Pancreas (tissue), 10 donors: ENCODE data around the gene VWA8. TPM values are rescaled to one million over a fixed set of nuclear protein-coding genes. Genes with fewer than 3 reads are reported as not detected.
"Not testable (repeated sequence)": the region's sequence is repeated elsewhere in the genome, so short reads cannot be mapped to it uniquely, and the experiment has no call there.

Source experiments
- ATAC-seq, 4 donors: fragments of 200-7000 bp; cut with Tn5 transposase; one replicate each; pipeline versions ENCODE4 v1.8.0 to v1.9.1; 2020; ENCODE audit warnings: mild to moderate bottlenecking in 4 of 4, moderate library complexity in 4 of 4
- DNase-seq, 6 donors: peaks; one replicate each; pipeline ENCODE4 v3.0.0-alpha.2; 2020
- FAIRE-seq: peaks from 2 replicates; lab custom pipeline; 2012; peaks lifted over from hg19 to GRCh38; lab: Jason Lieb, UNC
- H3K27ac ChIP-seq, 4 donors: fragments of 200-600 bp; sonication (generic); 1 replicate in 3 of 4; 2 replicates in 1 of 4; pipeline versions ENCODE4 v1.5.0 to v1.8.0; 2020
- H3K27me3 ChIP-seq, 4 donors: fragments of 200-600 bp; one replicate each; pipeline ENCODE4 v1.8.0; 2021
- H3K36me3 ChIP-seq, 3 donors: fragments of 200-600 bp; sonication (generic) in 1 of 3; one replicate each; pipeline versions ENCODE4 v1.5.0 to v1.8.0; 2020 to 2021
- H3K4me1 ChIP-seq, 3 donors: fragments of 200-600 bp; one replicate each; pipeline ENCODE4 v1.8.0; 2021
- H3K4me3 ChIP-seq, 4 donors: fragments of 200-600 bp; sonication (generic) in 2 of 4; one replicate each; pipeline versions ENCODE4 v1.5.0 to v1.8.0; 2020 to 2021
- H3K9me3 ChIP-seq, 4 donors: fragments of 200-600 bp; one replicate each; pipeline ENCODE4 v1.8.0; 2021
- CTCF ChIP-seq, 4 donors: fragments of 200-600 bp; sonication (generic) in 3 of 4; IDR thresholded peaks; one replicate each; pipeline versions ENCODE4 v1.5.0 to v1.8.0; 2021; ENCODE audit warnings: antibody characterized with exemption in 4 of 4
- WGBS, 2 donors: extraction: QIAGEN DNeasy Blood & Tissue Kit; methylation state at CpG; one replicate each; pipeline ENCODE4 v1.1.7; 2013; 5-methylcytosine and 5-hydroxymethylcytosine counted together
- intact Hi-C, 3 donors: fragments of 100-400 bp; cut with DNase I; formaldehyde crosslinking; loops; one replicate each; pipeline versions ENCODE4 v1.11.1 to v1.14.2; 2022
- polyA plus RNA-seq, 2 donors: library from polyadenylated mRNA; stranded (reverse); fragments of 200-250 nt; gene quantifications; one replicate each; pipeline ENCODE4 v1.2.3, GENCODE V29; 2013
- total RNA-seq, 6 donors: library from RNA; stranded (reverse); fragmentation: NEBNext Ultra II Directional in 4 of 6; extraction: Animal tissue kit (Norgen Biotek cat#: 25700) in 4 of 6; gene quantifications; one replicate each; pipeline versions ENCODE4 v1.2.1 to v1.2.4, GENCODE V29; 2021 to 2023
- donor health status: healthy with polysubstance abuse.
- donor health status: DM: no; HTN: no; CAD: no; lungs with moderate emphysema.
- donor health status: DM: no; HTN: no; CAD: no.
- donor health status: control.
- donor health status: control.
- donor health status: Bipolar disorder and iron deficiency.
- donor health status: DM: yes; HTN: yes; CAD: no.
- donor health status: DM: no; HTN: no; CAD: no.
- donor health status: DM: no; HTN: no; CAD: no.
- donor health status: DM: yes; HTN: yes; CAD: no.

VWA8 gene
- total and polyA plus RNA-seq, 8 donors = 3.3 to 15.8 (median 9.2) TPM

GRCh38 chr13:41928323-41928722 is 32.6 kb downstream of the VWA8 start:
- no peak overlapping the region for H3K27ac ChIP-seq
- WGBS, 2 donors = 85 to 88% methylated on average over 2 of the region's 2 CpGs
- TF ChIP-seq CTCF (IDR thresholded peaks at IDR 0.05) = no peak
- no peaks in the 10 kb centered on the region for H3K27me3 ChIP-seq
- H3K36me3 ChIP-seq = peaks cover 0 to 3% (median 0%) of the 10 kb centered on the region in 3 donors
- H3K4me3 ChIP-seq = no peak overlapping the region
- FAIRE-seq = no peak
- no peaks in the 10 kb centered on the region for H3K9me3 ChIP-seq
- intact Hi-C loops = no loop called here
- no peaks in the 10 kb centered on the region for H3K4me1 ChIP-seq
- DNase-seq = no peak
- ATAC-seq = no peak

- Histone ChIP-seq H3K4me3 (no peak overlapping the region), H3K36me3 (peaks cover 0 to 3% (median 0%) of the 10 kb centered on the region in 3 donors), H3K27me3 (no peaks in the 10 kb centered on the region), H3K9me3 (no peaks in the 10 kb centered on the region), H3K27ac (no peak overlapping the region), H3K4me1 (no peaks in the 10 kb centered on the region)
- DNase-seq = no peak
- no peak for TF ChIP-seq CTCF (IDR thresholded peaks at IDR 0.05)
- intact Hi-C loops = no loop called here
- ATAC-seq = no peak
- 97 to 98% methylated on average over 2 of the region's 2 CpGs for WGBS, 2 donors
- FAIRE-seq = no peak
These were observed 35.9 kb downstream of the VWA8 start for GRCh38 chr13:41925014-41925413.

GRCh38 chr13:41922894-41923293 is 38.0 kb downstream of the VWA8 start:
- H3K27me3 ChIP-seq, intact Hi-C loops, FAIRE-seq, H3K36me3 ChIP-seq, H3K27ac ChIP-seq, H3K4me1 ChIP-seq, H3K9me3 ChIP-seq, DNase-seq, ATAC-seq, H3K4me3 ChIP-seq: not testable (repeated sequence)
- 96 to 98% methylated on average over 4 of the region's 4 CpGs for WGBS, 2 donors

GRCh38 chr13:41919741-41920487 is 41.0 kb downstream of the VWA8 start:
- DNase-seq = no peak
- no peak for TF ChIP-seq CTCF (IDR thresholded peaks at IDR 0.05)
- WGBS, 2 donors = 90 to 96% methylated on average over 5 of the region's 5 CpGs
- Histone ChIP-seq H3K4me3 (no peak overlapping the region), H3K4me1 (no peaks in the 10 kb centered on the region), H3K36me3 (no peaks in the 10 kb centered on the region), H3K27ac (no peak overlapping the region), H3K27me3 (no peaks in the 10 kb centered on the region), H3K9me3 (no peaks in the 10 kb centered on the region)
- intact Hi-C loops = no loop called here
- no peak for ATAC-seq
- no peak for FAIRE-seq

- FAIRE-seq (no peak), ATAC-seq (no peak), DNase-seq (no peak)
- Histone ChIP-seq H3K27me3 (no peaks in the 10 kb centered on the region), H3K27ac (no peak overlapping the region), H3K36me3 (no peaks in the 10 kb centered on the region), H3K4me1 (no peaks in the 10 kb centered on the region), H3K9me3 (no peaks in the 10 kb centered on the region), H3K4me3 (no peak overlapping the region)
- intact Hi-C loops = no loop called here
- 67 to 76% methylated on average over 3 of the region's 3 CpGs for WGBS, 2 donors
- TF ChIP-seq CTCF (IDR thresholded peaks at IDR 0.05) = no peak
These were observed 41.7 kb downstream of the VWA8 start for GRCh38 chr13:41919031-41919740.
